RWPE2 (cell line): ENCODE measurements around the gene FAM217B.
A peak's percentile ranks its signal among the peaks of the same experiment; 100 is the strongest.

Source experiments
- ATAC-seq: fragments of 200-7000 bp; cut with Tn5 transposase; 3 replicates; pipeline ENCODE4 v1.9.1; 2021; ENCODE audit warnings: low read depth
- DNase-seq: peaks from one replicate; pipeline ENCODE4 v3.0.0-alpha.2; 2020; ENCODE audit warnings: low spot score
- H3K27ac ChIP-seq: fragments of 450-650 bp; 2 replicates; pipeline ENCODE4 v1.5.1; 2017; ENCODE audit warnings: mild to moderate bottlenecking; ENCODE audit not compliant: poor library complexity, severe bottlenecking
- H3K27me3 ChIP-seq: fragments of 250-450 bp; sonication (Bioruptor Pico); 2 replicates; pipeline ENCODE4 v1.5.1; 2021; ENCODE audit warnings: mild to moderate bottlenecking, moderate library complexity; ENCODE audit not compliant: insufficient read depth, poor library complexity, severe bottlenecking
- H3K36me3 ChIP-seq: fragments of 250-450 bp; sonication (Bioruptor Pico); 2 replicates; pipeline ENCODE4 v1.5.1; 2020; ENCODE audit warnings: low read depth, mild to moderate bottlenecking, moderate library complexity
- H3K4me1 ChIP-seq: fragments of 250-450 bp; sonication (Bioruptor Pico); 2 replicates; pipeline ENCODE4 v1.5.1; 2021; ENCODE audit warnings: mild to moderate bottlenecking, moderate library complexity; ENCODE audit not compliant: insufficient read depth, poor library complexity, severe bottlenecking
- H3K4me3 ChIP-seq: fragments of 250-450 bp; sonication (Bioruptor Pico); 2 replicates; pipeline ENCODE4 v1.5.1; 2021; ENCODE audit warnings: mild to moderate bottlenecking, moderate library complexity; ENCODE audit not compliant: severe bottlenecking
- H3K9me3 ChIP-seq: fragments of 250-450 bp; sonication (Bioruptor Pico); 2 replicates; pipeline ENCODE4 v1.5.1; 2021; ENCODE audit warnings: mild to moderate bottlenecking, moderate library complexity; ENCODE audit not compliant: severe bottlenecking
- TF ChIP-seq, protein P1 (sequence below): fragments of 450-650 bp; IDR thresholded peaks from one replicate; pipeline ENCODE4 v1.5.1; 2017; ENCODE audit warnings: mild to moderate bottlenecking, moderate library complexity; ENCODE audit not compliant: poor library complexity, severe bottlenecking

The FAM217B gene

DNA sequence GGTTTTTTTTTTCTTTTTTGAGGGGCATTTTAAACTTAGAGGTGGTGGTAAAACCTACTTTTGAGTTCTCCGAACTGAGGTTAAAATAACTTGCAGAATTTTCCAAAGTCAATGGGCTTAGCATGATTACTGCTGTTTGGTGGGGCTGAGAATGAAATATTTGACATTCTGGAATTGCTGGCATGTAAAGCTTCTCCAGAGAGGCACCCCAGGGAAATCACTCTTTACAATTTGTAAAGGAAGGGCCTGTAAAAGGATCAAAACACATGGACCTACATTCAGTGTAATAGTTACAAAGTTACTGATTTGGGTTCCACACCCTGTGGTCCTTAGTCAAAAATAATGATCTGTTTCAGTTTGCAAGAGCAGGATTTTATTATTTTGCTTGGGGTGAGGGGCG lies 5.5 kb downstream of the FAM217B start:
- no peak overlapping the region for H3K4me3 ChIP-seq
- peaks cover 69% of the 10 kb centered on the region for H3K36me3 ChIP-seq
- H3K4me1 ChIP-seq, result peaks cover 14% of the 10 kb centered on the region
- DNase-seq (no peak), ATAC-seq (no peak)
- H3K9me3 ChIP-seq, result no peaks in the 10 kb centered on the region
- TF ChIP-seq, protein P1, sequence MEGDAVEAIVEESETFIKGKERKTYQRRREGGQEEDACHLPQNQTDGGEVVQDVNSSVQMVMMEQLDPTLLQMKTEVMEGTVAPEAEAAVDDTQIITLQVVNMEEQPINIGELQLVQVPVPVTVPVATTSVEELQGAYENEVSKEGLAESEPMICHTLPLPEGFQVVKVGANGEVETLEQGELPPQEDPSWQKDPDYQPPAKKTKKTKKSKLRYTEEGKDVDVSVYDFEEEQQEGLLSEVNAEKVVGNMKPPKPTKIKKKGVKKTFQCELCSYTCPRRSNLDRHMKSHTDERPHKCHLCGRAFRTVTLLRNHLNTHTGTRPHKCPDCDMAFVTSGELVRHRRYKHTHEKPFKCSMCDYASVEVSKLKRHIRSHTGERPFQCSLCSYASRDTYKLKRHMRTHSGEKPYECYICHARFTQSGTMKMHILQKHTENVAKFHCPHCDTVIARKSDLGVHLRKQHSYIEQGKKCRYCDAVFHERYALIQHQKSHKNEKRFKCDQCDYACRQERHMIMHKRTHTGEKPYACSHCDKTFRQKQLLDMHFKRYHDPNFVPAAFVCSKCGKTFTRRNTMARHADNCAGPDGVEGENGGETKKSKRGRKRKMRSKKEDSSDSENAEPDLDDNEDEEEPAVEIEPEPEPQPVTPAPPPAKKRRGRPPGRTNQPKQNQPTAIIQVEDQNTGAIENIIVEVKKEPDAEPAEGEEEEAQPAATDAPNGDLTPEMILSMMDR, result no peak
- H3K27ac ChIP-seq, result no peak overlapping the region
- no peaks in the 10 kb centered on the region for H3K27me3 ChIP-seq

DNA sequence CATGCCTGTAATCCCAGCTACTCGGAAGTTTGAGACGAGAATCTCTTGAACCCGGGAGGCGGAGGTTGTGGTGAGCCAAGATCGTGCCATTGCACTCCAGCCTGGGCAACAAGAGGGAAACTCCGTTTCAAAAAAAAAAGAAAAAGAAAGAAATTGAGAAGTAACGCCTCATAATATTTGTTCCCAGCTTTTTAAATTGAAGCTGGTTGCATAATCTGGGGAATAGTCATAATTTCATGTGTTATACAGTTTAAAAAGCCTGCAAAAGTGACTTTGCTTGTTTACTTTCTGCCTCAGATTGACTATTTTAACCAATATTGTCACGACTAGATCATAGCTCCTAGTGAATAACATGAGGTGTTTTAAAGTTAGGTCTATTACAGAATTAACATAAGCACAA lies 7.2 kb downstream of the FAM217B start:
- Histone ChIP-seq H3K9me3 (no peaks in the 10 kb centered on the region), H3K4me3 (no peak overlapping the region), H3K27me3 (no peaks in the 10 kb centered on the region), H3K36me3 (peaks cover 62% of the 10 kb centered on the region), H3K27ac (peak overlapping the region; percentile 0), H3K4me1 (no peaks in the 10 kb centered on the region)
- ATAC-seq (no peak), DNase-seq (no peak)
- TF ChIP-seq, protein P1, result no peak

DNA sequence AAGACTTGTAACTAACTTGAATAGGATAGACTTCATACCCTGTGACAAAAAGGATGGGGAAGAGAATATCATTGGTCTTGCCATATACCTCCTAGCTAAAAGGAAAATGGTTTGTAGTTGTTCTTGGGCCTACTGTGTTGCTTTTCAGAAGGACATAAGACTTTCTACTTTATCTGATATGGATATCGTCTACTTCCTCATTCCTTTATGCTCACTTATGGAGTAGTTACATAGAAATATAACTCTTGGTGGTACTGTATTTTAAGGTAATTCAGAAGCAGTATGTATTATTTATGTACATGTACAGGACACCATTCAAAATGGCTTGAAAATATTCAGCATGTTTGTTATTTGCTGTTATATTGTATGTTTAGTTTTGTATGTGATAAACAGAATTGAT lies 8.0 kb downstream of the FAM217B start:
- H3K36me3 ChIP-seq, result peaks cover 54% of the 10 kb centered on the region
- H3K4me1 ChIP-seq, result no peaks in the 10 kb centered on the region
- no peaks in the 10 kb centered on the region for H3K9me3 ChIP-seq
- no peaks in the 10 kb centered on the region for H3K27me3 ChIP-seq
- TF ChIP-seq, protein P1, result no peak
- ATAC-seq (no peak), DNase-seq (no peak)
- no peak overlapping the region for H3K4me3 ChIP-seq
- peak overlapping the region; percentile 0 for H3K27ac ChIP-seq

DNA sequence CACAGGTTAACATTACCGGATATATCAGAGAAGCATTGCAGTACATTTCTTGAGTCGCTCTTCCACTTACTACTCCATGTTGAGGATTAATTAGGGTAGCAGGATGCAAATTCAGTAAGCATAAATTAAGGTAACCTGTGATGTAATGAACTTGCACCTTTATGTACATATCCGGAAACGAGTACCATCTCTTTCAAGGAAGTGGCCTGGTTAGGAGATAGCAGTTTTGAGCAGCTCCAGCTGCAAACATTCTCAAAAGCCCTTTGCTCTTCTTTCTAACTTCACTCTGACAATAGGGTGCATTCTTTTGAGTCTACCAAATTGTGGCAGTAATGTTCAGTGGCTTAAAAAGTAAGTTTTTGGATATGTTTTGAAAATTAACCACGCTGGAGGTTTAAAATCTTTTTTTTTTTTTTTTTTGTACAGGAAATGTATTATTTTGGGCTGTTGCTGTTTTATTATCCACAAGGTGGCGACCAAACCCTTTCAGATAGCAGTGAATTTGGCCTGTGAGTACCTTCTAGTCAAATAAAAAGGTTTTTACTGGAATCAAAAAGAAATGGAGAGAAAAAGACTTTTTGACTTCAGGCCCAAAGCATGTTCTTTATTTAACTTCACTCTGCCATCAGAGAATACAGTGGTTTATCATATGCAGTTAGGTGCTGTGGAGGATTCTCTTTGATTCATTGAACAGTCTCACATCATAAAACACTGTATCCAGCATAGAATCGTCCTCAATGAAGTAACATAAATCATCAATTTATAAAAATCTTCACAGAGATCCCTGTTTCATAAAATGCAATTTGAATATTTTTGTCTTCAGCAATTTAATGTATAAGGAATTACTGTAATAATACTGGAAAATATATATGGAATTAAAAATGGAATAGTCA lies 8.9 kb downstream of the FAM217B start:
- TF ChIP-seq, protein P1, result peak; percentile 100
- H3K4me3 ChIP-seq, result no peak overlapping the region
- H3K36me3 ChIP-seq, result peaks cover 45% of the 10 kb centered on the region
- ATAC-seq, result peak; percentile 68
- H3K9me3 ChIP-seq, result no peaks in the 10 kb centered on the region
- DNase-seq, result no peak
- H3K27me3 ChIP-seq, result no peaks in the 10 kb centered on the region
- peak overlapping the region; percentile 0 for H3K27ac ChIP-seq
- H3K4me1 ChIP-seq, result no peaks in the 10 kb centered on the region

DNA sequence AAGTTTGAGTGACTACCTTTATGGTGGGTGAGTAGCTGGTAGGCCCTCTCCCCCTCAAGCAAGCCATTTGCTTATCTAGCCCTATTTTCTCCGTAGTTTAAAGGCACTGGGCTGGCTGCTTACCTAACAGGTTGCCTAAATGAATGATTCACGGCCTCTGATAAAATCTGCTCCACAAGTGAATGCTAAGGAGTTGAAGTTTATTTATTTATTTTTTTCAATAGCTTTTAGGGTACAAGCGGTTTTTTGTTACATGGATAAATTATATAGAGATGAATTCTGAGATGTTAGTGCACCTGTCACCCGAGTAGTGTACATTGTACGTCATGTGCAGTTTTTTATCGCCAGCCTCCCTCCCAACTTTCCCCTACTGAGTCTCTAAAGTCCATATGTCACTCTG lies 9.7 kb downstream of the FAM217B start:
- Histone ChIP-seq H3K9me3 (no peaks in the 10 kb centered on the region), H3K4me3 (no peak overlapping the region), H3K4me1 (no peaks in the 10 kb centered on the region), H3K36me3 (peaks cover 37% of the 10 kb centered on the region), H3K27ac (no peak overlapping the region), H3K27me3 (no peaks in the 10 kb centered on the region)
- DNase-seq, result no peak
- TF ChIP-seq, protein P1, result no peak
- no peak for ATAC-seq
